Osteoblast (primary cell): Measurements from ENCODE around the gene NOVA2. TPM values are rescaled to one million over a fixed set of nuclear protein-coding genes. Genes with fewer than 3 reads are reported as not detected.
A peak's percentile ranks its signal among the peaks of the same experiment; 100 is the strongest.

Experiments used
- DNase-seq: peaks from one replicate; pipeline ENCODE4 v3.0.0; 2011; ENCODE audit warnings: low spot score, mixed read lengths; ENCODE audit not compliant: insufficient read length; ENCODE audit errors: missing footprints
- H2AFZ ChIP-seq: 2 replicates; pipeline ENCODE4 v1.6.0; 2011; ENCODE audit warnings: mild to moderate bottlenecking, low read length
- H3K27ac ChIP-seq: 2 replicates; pipeline ENCODE4 v1.5.1; 2011; ENCODE audit warnings: mild to moderate bottlenecking, low read depth, low read length, moderate library complexity
- H3K27me3 ChIP-seq: 2 replicates; pipeline ENCODE4 v1.6.0; 2012; ENCODE audit warnings: mild to moderate bottlenecking, control low read depth, inconsistent platforms, low read length, moderate library complexity; ENCODE audit not compliant: insufficient read depth
- H3K36me3 ChIP-seq: 2 replicates; pipeline ENCODE4 v1.5.1; 2011; ENCODE audit warnings: mild to moderate bottlenecking, low read length, control low read depth, moderate library complexity; ENCODE audit not compliant: insufficient read depth
- H3K4me1 ChIP-seq: 2 replicates; pipeline ENCODE4 v1.5.1; 2011; ENCODE audit warnings: mild to moderate bottlenecking, low read length, control low read depth, moderate library complexity; ENCODE audit not compliant: insufficient read depth
- H3K4me2 ChIP-seq: 2 replicates; pipeline ENCODE4 v1.6.0; 2011; ENCODE audit warnings: mild to moderate bottlenecking, low read length; ENCODE audit not compliant: insufficient read depth
- H3K4me3 ChIP-seq: fragments of 200-600 bp; sonication (generic); 3 replicates; pipeline ENCODE4 v1.5.1; 2012; ENCODE audit warnings: mild to moderate bottlenecking, low read length, inconsistent platforms; ENCODE audit not compliant: insufficient read depth
- H3K79me2 ChIP-seq: 2 replicates; pipeline ENCODE4 v1.6.0; 2012; ENCODE audit warnings: mild to moderate bottlenecking, low read length, control low read depth, inconsistent platforms; ENCODE audit not compliant: insufficient read depth
- H3K9me3 ChIP-seq: 2 replicates; pipeline ENCODE4 v1.5.1; 2011; ENCODE audit warnings: low read depth, low read length, control low read depth
- H4K20me1 ChIP-seq: 2 replicates; pipeline ENCODE4 v1.6.0; 2012; ENCODE audit warnings: mild to moderate bottlenecking, low read length, control low read depth; ENCODE audit not compliant: insufficient read depth
- total RNA-seq: library from RNA; depleted of rRNA; stranded (reverse); fragments of >200 nt; gene quantifications from 2 replicates; pipeline ENCODE4 v1.2.3, GENCODE V29; 2012
- TF ChIP-seq, protein P1 (sequence below): IDR thresholded peaks from 2 replicates; pipeline ENCODE4 v1.5.1; 2011; ENCODE audit warnings: mild to moderate bottlenecking, low read depth, low read length, moderate library complexity; ENCODE audit errors: extremely low read depth

Gene NOVA2
- total RNA-seq, 1 donor = not detected

DNA sequence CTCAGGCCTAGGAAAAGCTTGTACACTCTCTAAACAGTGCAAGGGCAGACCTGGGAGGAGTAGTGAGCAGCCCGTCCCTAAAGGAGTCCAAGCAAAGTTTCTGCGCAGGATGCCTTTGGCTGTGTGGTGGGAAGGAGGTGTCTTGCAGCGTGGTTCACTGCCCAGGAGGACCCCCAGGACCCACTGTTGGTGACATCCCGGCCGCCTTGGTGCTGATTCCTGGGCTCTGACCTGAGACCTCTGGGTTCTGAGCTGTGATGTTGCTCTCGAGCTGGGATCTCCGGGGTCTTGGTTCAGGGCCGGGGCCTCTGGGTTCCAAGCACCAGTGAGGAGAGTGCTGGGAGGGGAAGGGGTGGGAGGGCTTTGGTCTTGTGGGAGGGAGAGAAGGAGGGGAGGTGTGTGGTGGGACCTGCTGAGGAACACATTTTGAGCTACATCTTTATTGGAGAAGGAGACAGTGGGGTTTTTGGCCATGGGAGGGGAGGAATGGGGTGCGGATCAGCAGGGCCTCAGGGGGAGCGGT lies 45.1 kb upstream of the NOVA2 start:
- no peaks in the 10 kb centered on the region for H3K9me3 ChIP-seq
- H3K36me3 ChIP-seq = no peaks in the 10 kb centered on the region
- no peak overlapping the region for H3K27ac ChIP-seq
- peaks cover 39% of the 10 kb centered on the region for H3K27me3 ChIP-seq
- DNase-seq = no peak
- no peak overlapping the region for H2AFZ ChIP-seq
- H4K20me1 ChIP-seq = peaks cover 28% of the 10 kb centered on the region
- H3K79me2 ChIP-seq = no peaks in the 10 kb centered on the region
- no peak overlapping the region for H3K4me2 ChIP-seq
- no peak overlapping the region for H3K4me3 ChIP-seq
- H3K4me1 ChIP-seq = peaks cover 6% of the 10 kb centered on the region
- TF ChIP-seq, protein P1, sequence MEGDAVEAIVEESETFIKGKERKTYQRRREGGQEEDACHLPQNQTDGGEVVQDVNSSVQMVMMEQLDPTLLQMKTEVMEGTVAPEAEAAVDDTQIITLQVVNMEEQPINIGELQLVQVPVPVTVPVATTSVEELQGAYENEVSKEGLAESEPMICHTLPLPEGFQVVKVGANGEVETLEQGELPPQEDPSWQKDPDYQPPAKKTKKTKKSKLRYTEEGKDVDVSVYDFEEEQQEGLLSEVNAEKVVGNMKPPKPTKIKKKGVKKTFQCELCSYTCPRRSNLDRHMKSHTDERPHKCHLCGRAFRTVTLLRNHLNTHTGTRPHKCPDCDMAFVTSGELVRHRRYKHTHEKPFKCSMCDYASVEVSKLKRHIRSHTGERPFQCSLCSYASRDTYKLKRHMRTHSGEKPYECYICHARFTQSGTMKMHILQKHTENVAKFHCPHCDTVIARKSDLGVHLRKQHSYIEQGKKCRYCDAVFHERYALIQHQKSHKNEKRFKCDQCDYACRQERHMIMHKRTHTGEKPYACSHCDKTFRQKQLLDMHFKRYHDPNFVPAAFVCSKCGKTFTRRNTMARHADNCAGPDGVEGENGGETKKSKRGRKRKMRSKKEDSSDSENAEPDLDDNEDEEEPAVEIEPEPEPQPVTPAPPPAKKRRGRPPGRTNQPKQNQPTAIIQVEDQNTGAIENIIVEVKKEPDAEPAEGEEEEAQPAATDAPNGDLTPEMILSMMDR = no peak

- peaks cover 28% of the 10 kb centered on the region for H4K20me1 ChIP-seq
- H2AFZ ChIP-seq = no peak overlapping the region
- DNase-seq = no peak
Observed at GRCh38 chr19:46017874-46018675, 44.4 kb upstream of the NOVA2 start.

DNA sequence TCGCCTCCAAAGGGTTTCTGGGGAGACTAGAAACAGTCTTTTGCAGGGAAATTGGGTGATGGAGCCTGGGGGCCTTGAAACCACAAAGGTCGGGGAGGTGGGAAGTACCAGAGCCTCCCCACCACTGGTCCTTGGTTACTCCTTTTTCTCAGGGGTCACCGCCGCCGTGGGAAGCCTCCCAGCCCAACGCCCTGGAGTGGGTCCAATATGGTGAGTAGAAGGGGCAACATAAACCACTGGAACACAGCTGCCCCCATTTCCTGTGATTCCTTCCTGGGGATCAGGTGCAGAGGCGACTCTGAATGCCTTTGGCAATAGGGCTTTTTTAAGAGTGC lies 43.4 kb upstream of the NOVA2 start:
- H3K4me2 ChIP-seq = no peak overlapping the region
- peaks cover 6% of the 10 kb centered on the region for H3K4me1 ChIP-seq
- H3K79me2 ChIP-seq = no peaks in the 10 kb centered on the region
- no peak overlapping the region for H3K4me3 ChIP-seq
- no peaks in the 10 kb centered on the region for H3K36me3 ChIP-seq
- no peak for DNase-seq
- no peak overlapping the region for H2AFZ ChIP-seq
- no peaks in the 10 kb centered on the region for H3K9me3 ChIP-seq
- H3K27me3 ChIP-seq = peaks cover 23% of the 10 kb centered on the region
- H3K27ac ChIP-seq = no peak overlapping the region
- H4K20me1 ChIP-seq = peaks cover 30% of the 10 kb centered on the region
- TF ChIP-seq, protein P1 = no peak

More at GRCh38 chr19:46017874-46018675, 44.4 kb upstream of the NOVA2 start:
- peaks cover 6% of the 10 kb centered on the region for H3K4me1 ChIP-seq
- H3K4me3 ChIP-seq = no peak overlapping the region
- no peaks in the 10 kb centered on the region for H3K9me3 ChIP-seq
- H3K4me2 ChIP-seq = no peak overlapping the region
- H3K27me3 ChIP-seq = peaks cover 33% of the 10 kb centered on the region
- H3K27ac ChIP-seq = no peak overlapping the region
- TF ChIP-seq, protein P1 = no peak
- H3K79me2 ChIP-seq = no peaks in the 10 kb centered on the region
- H3K36me3 ChIP-seq = no peaks in the 10 kb centered on the region

GRCh38 chr19:46016426-46017094 lies 42.9 kb upstream of the NOVA2 start:
- Histone ChIP-seq H4K20me1 (peaks cover 30% of the 10 kb centered on the region), H3K4me3 (peak overlapping the region; percentile 71), H3K36me3 (no peaks in the 10 kb centered on the region), H3K79me2 (no peaks in the 10 kb centered on the region), H3K27me3 (peaks cover 18% of the 10 kb centered on the region), H2AFZ (peak overlapping the region; percentile 65), H3K27ac (no peak overlapping the region), H3K4me1 (peaks cover 6% of the 10 kb centered on the region), H3K9me3 (no peaks in the 10 kb centered on the region), H3K4me2 (peak overlapping the region; percentile 98)
- DNase-seq = peak; percentile 99
- TF ChIP-seq, protein P1 = peak; percentile 64
